Body of pancreas (tissue), 4 donors: ENCODE measurements around the gene SBF2. TPM values are rescaled to one million over a fixed set of nuclear protein-coding genes. Genes with fewer than 3 reads are reported as not detected.

Experiments
- ATAC-seq: fragments of 150-250 bp; one replicate; pipeline ENCODE4 v1.9.1; 2016
- DNase-seq, 4 donors: peaks; one replicate each; pipeline ENCODE4 v3.0.0-alpha.2; 2019
- H3K27ac ChIP-seq, 4 donors: fragments of 200-600 bp; sonication (generic); 1 replicate in 3 of 4; 2 replicates in 1 of 4; pipeline versions ENCODE4 v1.5.1 to v1.6.1; 2016 to 2019; ENCODE audit warnings: mild to moderate bottlenecking in 1 of 4, mixed read lengths in 1 of 4, moderate library complexity in 1 of 4
- H3K27me3 ChIP-seq, 2 donors: fragments of 200-600 bp; sonication (generic); one replicate each; pipeline ENCODE4 v1.6.0; 2016; ENCODE audit warnings: mild to moderate bottlenecking in 1 of 2
- H3K36me3 ChIP-seq, 2 donors: fragments of 200-600 bp; sonication (generic); replicated peaks in 1 of 2; 2 replicates each; pipeline ENCODE4 v1.5.1; 2016; ENCODE audit warnings: low read depth in 2 of 2; ENCODE audit not compliant: insufficient read depth in 1 of 2
- H3K4me1 ChIP-seq: fragments of 200-600 bp; sonication (generic); one replicate; pipeline ENCODE4 v1.6.0; 2016
- H3K4me3 ChIP-seq, 2 donors: fragments of 200-600 bp; sonication (generic); 1 replicate in 1 of 2; 2 replicates in 1 of 2; pipeline ENCODE4 v1.5.1; 2016 to 2019
- H3K9me3 ChIP-seq, 3 donors: fragments of 200-600 bp; sonication (generic); 1 replicate in 2 of 3; 2 replicates in 1 of 3; pipeline ENCODE4 v1.5.1; 2016
- POLR2A ChIP-seq, 3 donors: fragments of 450-650 bp; IDR thresholded peaks; one replicate each; pipeline ENCODE4 v1.6.1; 2016; ENCODE audit warnings: antibody characterized with exemption in 3 of 3, mild to moderate bottlenecking in 2 of 3
- WGBS, 2 donors: methylation state at CpG; one replicate each; pipeline ENCODE4 v1.1.5; 2017; 5-methylcytosine and 5-hydroxymethylcytosine counted together
- intact Hi-C: fragments of 100-400 bp; cut with DNase I; formaldehyde crosslinking; loops from one replicate; pipeline ENCODE4 v1.15.1; 2023
- total RNA-seq, 2 donors: library from RNA; depleted of rRNA; stranded (reverse); fragments of >200 nt; gene quantifications; one replicate each; pipeline ENCODE4 v1.1.0, GENCODE V29; 2016
- TF ChIP-seq, protein P1 (sequence below), 7 experiments: fragments of 450-650 bp in 4 of 7; fragments of 200-600 bp in 3 of 7; sonication (generic) in 3 of 7; IDR thresholded peaks; one replicate each; pipeline ENCODE4 v1.5.1; 2016 to 2019; ENCODE audit warnings: antibody characterized with exemption in 7 of 7

SBF2 gene
- total RNA-seq, 2 donors from 2014 or later: 23.6 to 38.9 TPM

DNA sequence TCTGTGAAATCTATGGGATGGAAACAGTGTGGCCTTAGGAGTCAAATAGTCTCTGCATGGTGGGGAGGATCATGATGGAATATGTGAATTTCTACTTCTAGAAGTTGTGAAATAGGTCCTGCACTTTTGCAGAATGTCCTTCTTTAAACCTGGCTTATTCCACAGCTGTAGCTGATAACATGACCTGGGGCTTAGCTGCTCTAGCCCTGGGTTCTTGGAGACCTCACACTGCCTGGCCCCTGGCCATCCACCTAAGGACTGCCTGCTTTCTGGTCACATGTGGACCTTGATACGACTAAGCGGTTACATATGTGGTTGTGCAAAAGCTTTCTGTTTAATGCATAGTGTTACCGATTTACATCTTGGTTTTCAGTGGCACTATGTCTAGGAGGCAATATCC, 541.9 kb downstream of the SBF2 start:
- intact Hi-C loops: no loop called here
- Histone ChIP-seq H3K9me3 (no peaks in the 10 kb centered on the region), H3K4me1 (peaks cover 20% of the 10 kb centered on the region), H3K27me3 (no peaks in the 10 kb centered on the region), H3K4me3 (no peak overlapping the region), H3K36me3 (no peaks in the 10 kb centered on the region), H3K27ac (no peak overlapping the region)
- 30 to 36% methylated on average over 3 of the region's 3 CpGs for WGBS, 2 donors
- TF ChIP-seq, protein P1, sequence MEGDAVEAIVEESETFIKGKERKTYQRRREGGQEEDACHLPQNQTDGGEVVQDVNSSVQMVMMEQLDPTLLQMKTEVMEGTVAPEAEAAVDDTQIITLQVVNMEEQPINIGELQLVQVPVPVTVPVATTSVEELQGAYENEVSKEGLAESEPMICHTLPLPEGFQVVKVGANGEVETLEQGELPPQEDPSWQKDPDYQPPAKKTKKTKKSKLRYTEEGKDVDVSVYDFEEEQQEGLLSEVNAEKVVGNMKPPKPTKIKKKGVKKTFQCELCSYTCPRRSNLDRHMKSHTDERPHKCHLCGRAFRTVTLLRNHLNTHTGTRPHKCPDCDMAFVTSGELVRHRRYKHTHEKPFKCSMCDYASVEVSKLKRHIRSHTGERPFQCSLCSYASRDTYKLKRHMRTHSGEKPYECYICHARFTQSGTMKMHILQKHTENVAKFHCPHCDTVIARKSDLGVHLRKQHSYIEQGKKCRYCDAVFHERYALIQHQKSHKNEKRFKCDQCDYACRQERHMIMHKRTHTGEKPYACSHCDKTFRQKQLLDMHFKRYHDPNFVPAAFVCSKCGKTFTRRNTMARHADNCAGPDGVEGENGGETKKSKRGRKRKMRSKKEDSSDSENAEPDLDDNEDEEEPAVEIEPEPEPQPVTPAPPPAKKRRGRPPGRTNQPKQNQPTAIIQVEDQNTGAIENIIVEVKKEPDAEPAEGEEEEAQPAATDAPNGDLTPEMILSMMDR (IDR thresholded peaks at IDR 0.05): no peak
- TF ChIP-seq POLR2A (IDR thresholded peaks at IDR 0.05): no peak
- peak in 3 of 4 donors; percentile 40 to 78 (median 53) for DNase-seq
- ATAC-seq: no peak

DNA sequence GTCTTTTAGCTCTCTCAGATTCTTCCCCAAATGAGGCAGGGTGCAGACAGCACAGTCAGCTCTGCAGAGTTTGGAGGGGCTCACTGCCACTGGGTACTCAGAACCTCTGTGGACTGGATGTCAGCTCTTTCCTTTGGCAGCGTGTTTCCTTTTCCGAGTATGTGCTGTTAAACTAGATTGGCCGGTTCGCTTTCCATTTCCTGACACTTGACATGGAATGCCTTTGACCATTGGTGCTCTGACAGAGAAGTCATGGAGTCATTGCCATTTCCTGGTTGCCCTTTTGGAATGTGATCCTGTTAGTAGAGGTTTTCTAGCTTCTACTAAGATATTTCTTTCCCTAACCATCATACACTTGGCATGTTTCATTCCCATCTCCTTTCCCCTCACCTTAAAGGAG, 543.5 kb downstream of the SBF2 start:
- Histone ChIP-seq H3K9me3 (no peaks in the 10 kb centered on the region), H3K4me3 (no peak overlapping the region), H3K27me3 (no peaks in the 10 kb centered on the region), H3K36me3 (no peaks in the 10 kb centered on the region), H3K4me1 (peaks cover 20% of the 10 kb centered on the region), H3K27ac (peak overlapping the region in 1 of 4 donors; percentile 0)
- ATAC-seq (no peak), DNase-seq (no peak)
- WGBS, 2 donors: 62 to 69% methylated on average over 4 of the region's 4 CpGs
- no peak for TF ChIP-seq POLR2A (IDR thresholded peaks at IDR 0.05)
- TF ChIP-seq, protein P1 (IDR thresholded peaks at IDR 0.05): no peak
- intact Hi-C loops: no loop called here

DNA sequence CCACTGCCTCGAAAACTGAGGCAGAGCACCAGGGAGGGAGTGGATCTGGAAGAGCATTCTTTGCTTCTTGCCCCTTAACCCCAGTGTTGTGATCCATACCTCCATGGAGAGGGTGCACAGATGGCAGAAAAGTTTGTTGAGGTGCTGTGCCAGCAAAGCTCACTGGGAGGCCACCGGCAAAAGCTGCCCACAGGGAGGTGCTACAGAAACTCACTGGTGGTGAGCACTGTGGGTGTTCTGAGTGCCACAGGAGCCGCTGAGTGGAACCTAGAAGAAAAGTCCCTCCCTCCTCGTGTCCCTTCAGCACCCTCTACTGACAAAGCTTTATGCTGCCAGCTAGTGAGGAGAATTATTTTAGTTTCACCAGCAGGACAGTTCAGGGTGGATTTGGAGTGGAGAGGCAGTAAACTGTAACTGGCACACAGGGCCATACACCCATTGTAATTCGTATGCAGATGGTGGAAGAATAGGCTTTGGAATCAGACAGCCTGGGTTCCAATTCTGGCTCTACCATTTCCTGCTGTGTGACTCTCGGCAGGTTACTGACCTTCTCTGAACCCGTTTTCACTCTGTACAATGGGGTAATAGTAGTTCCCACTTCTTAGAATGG, 545.6 kb downstream of the SBF2 start:
- Histone ChIP-seq H3K4me3 (no peak overlapping the region), H3K9me3 (no peaks in the 10 kb centered on the region), H3K4me1 (peaks cover 20% of the 10 kb centered on the region), H3K36me3 (no peaks in the 10 kb centered on the region), H3K27ac (peak overlapping the region in 2 of 4 donors; percentile 44 to 47), H3K27me3 (no peaks in the 10 kb centered on the region)
- DNase-seq: peak; percentile 39 to 67 (median 51)
- 50 to 56% methylated on average over 7 of the region's 7 CpGs for WGBS, 2 donors
- peak; percentile 82 for ATAC-seq
- no peak for TF ChIP-seq POLR2A (IDR thresholded peaks at IDR 0.05)
- TF ChIP-seq, protein P1 (IDR thresholded peaks at IDR 0.05): peak; percentile 24 to 83 (median 69)
- intact Hi-C loops: no loop called here

DNA sequence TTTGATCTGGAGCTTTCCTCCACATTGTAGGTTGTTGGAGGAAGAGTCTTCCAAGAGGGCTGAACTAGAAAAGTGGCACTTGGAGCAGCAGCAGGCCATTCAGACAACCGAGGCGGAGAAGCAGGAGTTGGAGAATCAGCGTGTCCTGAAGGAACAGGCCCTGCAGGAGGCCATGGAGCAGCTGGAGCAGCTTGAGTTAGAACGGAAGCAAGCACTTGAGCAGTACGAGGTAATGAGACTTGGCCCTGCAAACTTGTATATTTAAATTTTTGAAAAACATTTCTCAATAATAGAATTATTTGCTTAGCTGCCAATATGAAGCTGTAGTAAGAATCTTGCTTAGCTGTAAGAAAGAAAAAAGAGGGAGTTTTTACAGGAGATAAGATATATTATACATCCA, 546.2 kb downstream of the SBF2 start:
- ATAC-seq (no peak), DNase-seq (no peak)
- 76 to 81% methylated on average over 5 of the region's 5 CpGs for WGBS, 2 donors
- intact Hi-C loops: no loop called here
- TF ChIP-seq, protein P1 (IDR thresholded peaks at IDR 0.05): no peak
- TF ChIP-seq POLR2A (IDR thresholded peaks at IDR 0.05): no peak
- no peaks in the 10 kb centered on the region for H3K36me3 ChIP-seq
- no peaks in the 10 kb centered on the region for H3K9me3 ChIP-seq
- peaks cover 20% of the 10 kb centered on the region for H3K4me1 ChIP-seq
- H3K27me3 ChIP-seq: no peaks in the 10 kb centered on the region
- peak overlapping the region in 1 of 4 donors; percentile 44 for H3K27ac ChIP-seq
- H3K4me3 ChIP-seq: no peak overlapping the region

DNA sequence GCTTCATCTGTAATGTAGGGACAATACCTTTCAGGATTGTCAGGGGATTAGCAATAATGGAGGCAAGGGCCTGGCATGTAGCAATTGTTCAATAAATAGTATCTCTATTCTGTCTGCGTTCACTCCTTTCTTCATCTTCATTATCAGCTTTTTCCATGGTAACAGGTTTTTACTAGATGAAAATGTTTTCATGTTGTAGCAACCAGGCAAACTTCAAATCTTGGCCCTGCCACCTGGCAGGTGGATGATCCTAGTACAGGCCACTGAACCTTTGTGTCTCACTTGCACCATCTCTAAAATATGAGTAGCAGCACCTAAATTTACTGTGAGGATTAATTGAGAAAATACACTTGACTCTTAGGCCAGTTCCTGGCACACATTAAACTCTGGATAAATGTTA, 546.8 kb downstream of the SBF2 start:
- H3K36me3 ChIP-seq: no peaks in the 10 kb centered on the region
- TF ChIP-seq, protein P1 (IDR thresholded peaks at IDR 0.05): no peak
- no peak for TF ChIP-seq POLR2A (IDR thresholded peaks at IDR 0.05)
- H3K27ac ChIP-seq: no peak overlapping the region
- peaks cover 19% of the 10 kb centered on the region for H3K4me1 ChIP-seq
- H3K4me3 ChIP-seq: no peak overlapping the region
- DNase-seq (no peak), ATAC-seq (no peak)
- intact Hi-C loops: no loop called here
- 46 to 47% methylated on average over 1 of the region's 1 CpG for whole genome bisulfite sequencing, 2 donors
- H3K9me3 ChIP-seq: no peaks in the 10 kb centered on the region
- H3K27me3 ChIP-seq: no peaks in the 10 kb centered on the region
